GM19099 (cell line): ENCODE results near the gene RTN1.

Experiments
- POLR2A ChIP-seq: IDR thresholded peaks from 3 replicates; pipeline ENCODE4 v1.6.1; 2011; ENCODE audit warnings: low read depth; ENCODE audit not compliant: insufficient read length; ENCODE audit errors: extremely low read depth

The RTN1 gene

GRCh38 chr14:59707778-59708561 lies 162.6 kb downstream of the RTN1 start:
- no peak for TF ChIP-seq POLR2A

GRCh38 chr14:59705866-59706265 lies 164.7 kb downstream of the RTN1 start:
- no peak for TF ChIP-seq POLR2A

GRCh38 chr14:59705245-59705644 lies 165.3 kb downstream of the RTN1 start:
- TF ChIP-seq POLR2A: no peak

- no peak for TF ChIP-seq POLR2A
Observed at GRCh38 chr14:59704054-59704645, 166.4 kb downstream of the RTN1 start.

GRCh38 chr14:59699442-59699841 lies 171.1 kb downstream of the RTN1 start:
- no peak for TF ChIP-seq POLR2A

GRCh38 chr14:59698793-59699192 lies 171.8 kb downstream of the RTN1 start:
- no peak for TF ChIP-seq POLR2A

GRCh38 chr14:59695198-59695597 lies 175.4 kb downstream of the RTN1 start:
- no peak for TF ChIP-seq POLR2A

GRCh38 chr14:59691266-59691665 lies 179.3 kb downstream of the RTN1 start:
- no peak for TF ChIP-seq POLR2A

GRCh38 chr14:59690426-59690825 lies 180.2 kb downstream of the RTN1 start:
- TF ChIP-seq POLR2A: no peak

- no peak for TF ChIP-seq POLR2A
Observed at GRCh38 chr14:59688224-59689170, 182.1 kb downstream of the RTN1 start.

- TF ChIP-seq POLR2A: no peak
Observed at GRCh38 chr14:59687663-59688062, 182.9 kb downstream of the RTN1 start.

- TF ChIP-seq POLR2A: no peak
Observed at GRCh38 chr14:59679872-59680271, 190.7 kb downstream of the RTN1 start.

GRCh38 chr14:59678352-59678751 lies 192.2 kb downstream of the RTN1 start:
- no peak for TF ChIP-seq POLR2A

GRCh38 chr14:59677771-59678231 lies 192.8 kb downstream of the RTN1 start:
- TF ChIP-seq POLR2A: no peak

GRCh38 chr14:59675394-59675793 lies 195.2 kb downstream of the RTN1 start:
- no peak for TF ChIP-seq POLR2A

GRCh38 chr14:59664741-59665140 lies 205.8 kb downstream of the RTN1 start:
- no peak for TF ChIP-seq POLR2A

GRCh38 chr14:59657769-59658168 lies 212.8 kb downstream of the RTN1 start:
- no peak for TF ChIP-seq POLR2A
